Pulmonary artery endothelial cell (primary cell): ENCODE measurements around the gene TBX10. TPM values are rescaled to one million over a fixed set of nuclear protein-coding genes. Genes with fewer than 3 reads are reported as not detected.
A peak's percentile ranks its signal among the peaks of the same experiment; 100 is the strongest.
"Not testable (repeated sequence)": the region's sequence is repeated elsewhere in the genome, so short reads cannot be mapped to it uniquely, and the experiment has no call there.

ENCODE experiments used
- DNase-seq: peaks from one replicate; pipeline ENCODE4 v3.0.0-alpha.2; 2011; ENCODE audit warnings: low read depth, low spot score
- total RNA-seq: library from RNA; depleted of rRNA; stranded (reverse); fragments of >200 nt; gene quantifications from 2 replicates; pipeline ENCODE4 v1.2.3, GENCODE V29; 2014

TBX10 gene
- total RNA-seq, 1 donor from 2014 or later, result not detected

GRCh38 chr11:67604119-67604518, 35.4 kb downstream of the TBX10 start:
- not testable (repeated sequence) for DNase-seq

- DNase-seq, result no peak
Measured at GRCh38 chr11:67601098-67601497, 38.5 kb downstream of the TBX10 start.

- no peak for DNase-seq
Measured at GRCh38 chr11:67600324-67601029, 39.1 kb downstream of the TBX10 start.

DNA sequence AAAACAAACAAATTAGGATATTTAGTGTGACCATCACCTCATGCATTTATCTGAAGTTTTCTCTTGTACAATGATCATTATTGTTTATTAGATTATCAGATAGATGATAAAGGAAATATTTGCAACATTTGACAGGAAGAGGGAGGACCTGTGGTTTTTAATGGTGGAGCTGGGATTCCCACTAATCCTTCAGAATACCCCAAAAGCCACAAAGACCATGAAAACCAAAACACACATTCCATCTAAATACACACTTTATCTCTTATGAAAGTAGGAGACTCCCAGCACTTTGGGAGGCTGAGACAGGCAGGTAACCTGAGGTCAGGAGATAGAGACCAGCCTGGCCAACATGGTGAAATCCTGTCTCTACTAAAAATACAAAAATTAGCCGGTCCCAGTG, 40.4 kb downstream of the TBX10 start:
- DNase-seq, result no peak

- not testable (repeated sequence) for DNase-seq
Measured at GRCh38 chr11:67597963-67598362, 41.6 kb downstream of the TBX10 start.

GRCh38 chr11:67597458-67597857, 42.1 kb downstream of the TBX10 start:
- DNase-seq, result not testable (repeated sequence)

GRCh38 chr11:67596753-67597300, 42.7 kb downstream of the TBX10 start:
- no peak for DNase-seq

DNA sequence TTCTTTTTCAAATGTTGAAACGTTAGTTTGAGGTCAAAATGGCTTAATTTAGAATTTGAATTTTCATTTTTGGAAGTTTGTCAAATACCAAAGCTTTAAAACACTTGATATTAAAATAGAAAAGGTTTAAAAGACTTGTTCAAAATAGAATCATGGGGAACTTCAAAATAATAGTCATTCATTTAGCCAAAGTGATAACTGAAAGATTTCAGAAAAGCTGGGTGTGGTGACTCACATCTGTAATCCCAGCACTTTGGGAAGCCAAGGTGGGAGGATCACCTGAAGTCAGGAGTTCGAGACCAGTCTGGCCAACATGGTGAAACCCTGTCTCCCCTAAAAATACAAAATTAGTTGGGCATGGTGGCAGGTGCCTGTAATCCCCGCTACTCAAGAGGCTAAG, 45.1 kb downstream of the TBX10 start:
- DNase-seq, result no peak

DNA sequence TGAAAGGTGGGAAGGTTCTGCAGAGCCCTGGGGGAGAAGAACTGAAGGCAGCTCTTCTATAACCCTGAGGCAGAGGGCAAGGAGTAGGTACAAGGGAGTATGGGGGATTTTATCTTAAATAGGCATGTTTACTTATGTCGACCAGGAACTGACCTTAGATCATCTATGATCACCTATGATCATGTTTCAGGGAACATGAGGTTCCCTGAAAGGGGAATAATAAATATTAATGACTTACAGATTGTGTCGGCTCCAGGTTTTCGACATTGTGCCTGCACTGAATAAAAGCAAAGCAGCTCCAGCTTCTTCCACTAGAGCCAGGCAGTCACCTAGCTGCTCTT, 46.0 kb downstream of the TBX10 start:
- no peak for DNase-seq

- no peak for DNase-seq
Measured at GRCh38 chr11:67592880-67593564, 46.5 kb downstream of the TBX10 start.

DNA sequence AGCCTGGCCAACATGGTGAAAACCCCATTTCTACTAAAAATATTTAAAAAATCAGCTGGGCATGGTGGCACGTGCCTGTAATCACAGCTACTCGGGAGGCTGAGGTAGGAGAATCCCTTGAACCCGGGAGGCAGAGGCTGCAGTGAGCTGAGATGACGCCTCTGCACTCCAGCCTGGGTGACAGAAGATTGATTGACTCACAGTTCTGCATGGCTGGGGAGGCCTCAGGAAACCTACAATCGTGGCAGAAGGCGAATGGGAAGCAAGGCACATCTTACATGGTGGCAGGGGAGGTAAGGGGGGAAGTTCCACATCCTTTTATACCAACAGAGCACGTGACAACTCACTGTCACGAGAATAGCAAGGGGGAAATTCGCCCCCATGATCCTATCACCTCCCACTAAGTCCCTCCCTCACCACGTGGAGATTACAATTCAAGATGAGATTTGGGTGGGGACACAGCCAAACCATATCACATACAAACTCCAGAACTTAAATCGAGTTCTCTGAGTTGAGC, 50.6 kb downstream of the TBX10 start:
- DNase-seq, result not testable (repeated sequence)

DNA sequence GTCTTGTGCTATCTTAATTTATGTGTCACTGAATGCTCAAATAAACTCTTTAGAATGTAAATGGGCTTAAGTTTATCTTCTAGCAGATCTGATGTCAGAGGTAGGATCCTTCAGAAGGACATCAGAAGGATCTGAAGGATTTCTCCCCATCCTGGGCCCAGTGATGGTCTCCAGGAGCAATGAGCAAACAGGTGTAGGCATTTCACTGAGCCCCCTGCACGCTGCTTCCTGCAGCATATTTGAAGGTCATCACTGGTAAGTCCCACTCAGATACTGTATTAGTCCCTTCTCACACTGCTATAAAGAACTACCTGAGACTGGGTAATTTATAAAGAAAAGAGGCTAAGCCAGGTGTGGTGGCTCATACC, 51.4 kb downstream of the TBX10 start:
- no peak for DNase-seq

DNA sequence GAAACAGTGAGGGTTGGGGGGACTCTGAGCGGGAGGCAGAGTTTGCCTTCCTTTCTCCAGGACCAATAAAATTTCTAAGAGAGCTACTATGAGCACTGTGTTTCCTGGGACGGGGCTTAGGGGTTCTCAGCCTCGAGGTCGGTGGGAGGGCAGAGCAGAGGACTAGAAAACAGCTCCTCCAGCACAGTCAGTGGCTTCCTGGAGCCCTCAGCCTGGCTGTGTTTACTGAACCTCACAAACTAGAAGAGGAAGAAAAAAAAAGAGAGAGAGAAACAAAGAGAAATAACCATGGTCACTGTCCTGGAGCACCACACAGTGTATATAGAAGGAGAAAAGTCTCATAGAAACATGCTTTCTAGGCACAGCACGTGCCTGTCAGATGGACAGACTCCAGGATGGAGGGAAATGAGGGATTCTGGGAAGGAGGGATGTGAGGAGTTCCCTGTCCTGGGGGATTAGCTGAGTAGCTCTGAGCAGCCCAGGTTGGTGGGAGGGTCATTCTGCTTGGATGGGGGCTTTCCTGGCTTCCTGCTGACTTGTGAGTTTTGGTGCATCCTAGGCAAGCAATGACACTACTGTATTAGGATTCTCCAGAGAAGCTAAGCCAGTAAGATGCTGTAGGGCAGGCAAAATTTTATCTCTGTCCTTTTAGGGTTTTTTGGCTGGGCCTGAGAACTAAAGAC, 52.9 kb downstream of the TBX10 start:
- no peak for DNase-seq

DNA sequence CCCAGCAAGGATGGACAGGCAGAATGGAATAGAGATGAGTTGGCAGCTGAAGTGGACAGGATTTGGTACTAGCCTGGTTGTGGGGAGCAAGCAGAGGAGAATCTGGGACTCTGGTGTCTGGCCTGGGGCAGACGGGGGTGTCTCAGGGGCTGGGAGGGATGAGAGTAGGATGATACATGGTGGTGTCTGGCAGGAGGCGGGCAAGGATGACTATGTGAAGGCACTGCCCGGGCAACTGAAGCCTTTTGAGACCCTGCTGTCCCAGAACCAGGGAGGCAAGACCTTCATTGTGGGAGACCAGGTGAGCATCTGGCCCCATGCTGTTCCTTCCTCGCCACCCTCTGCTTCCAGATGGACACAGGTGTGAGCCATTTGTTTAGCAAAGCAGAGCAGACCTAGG, 53.7 kb downstream of the TBX10 start:
- DNase-seq, result no peak

GRCh38 chr11:67584881-67585873, 54.4 kb downstream of the TBX10 start:
- DNase-seq, result no peak

- no peak for DNase-seq
Measured at GRCh38 chr11:67584205-67584880, 55.2 kb downstream of the TBX10 start.

GRCh38 chr11:67583247-67584204, 56.0 kb downstream of the TBX10 start, which contains the start of gene GSTP1:
Gene GSTP1 (plus strand): TSS chr11:67583812. CDS start chr11:67583844, 32 bp downstream.
- DNase-seq, result peak; percentile 58

DNA sequence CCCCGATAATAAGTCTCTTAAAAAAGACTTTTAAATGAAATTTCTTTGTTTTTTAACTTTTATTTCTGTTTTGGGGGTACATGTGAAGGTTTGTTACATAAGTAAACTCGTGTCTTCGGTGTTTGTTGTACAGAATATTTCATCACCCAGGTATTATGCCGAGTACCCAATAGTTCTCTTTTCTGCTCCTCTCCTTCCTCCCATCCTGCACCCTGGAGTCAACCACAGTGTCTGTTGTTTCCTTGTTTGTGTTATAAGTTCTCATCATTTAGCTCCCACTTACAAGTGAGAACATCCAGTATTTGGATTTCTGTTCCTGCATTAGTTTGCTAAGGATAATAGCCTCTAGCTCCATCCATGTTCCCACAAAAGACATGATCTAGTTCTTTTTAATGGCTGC, 57.6 kb downstream of the TBX10 start:
- no peak for DNase-seq

- DNase-seq, result no peak
Measured at GRCh38 chr11:67581469-67581868, 58.1 kb downstream of the TBX10 start.
